Measurements from ENCODE around the gene TXLNA. TPM values are rescaled to one million over a fixed set of nuclear protein-coding genes. Genes with fewer than 3 reads are reported as not detected.

The TXLNA gene
- polyA plus RNA-seq, 6 donors from 2014 or later: 12.0 to 29.8 (median 20.6) TPM

- Mint-ChIP-seq H3K27me3 (no peaks in the 10 kb centered on the region), H3K9me3 (no peaks in the 10 kb centered on the region), H3K4me1 (peaks cover 3 to 12% (median 5%) of the 10 kb centered on the region in 3 donors), H3K27ac (peak overlapping the region in 2 of 6 donors; percentile 67 to 86), H3K4me3 (no peak overlapping the region), H3K36me3 (peaks cover 17 to 29% of the 10 kb centered on the region in 2 donors)
- no peak for DNase-seq
- ATAC-seq (ENCODE audit: low read depth in 2 of 2): no peak
These were observed 12.9 kb downstream of the TXLNA start for GRCh38 chr1:32192220-32192948.

GRCh38 chr1:32194984-32195383 is 15.5 kb downstream of the TXLNA start:
- Mint-ChIP-seq H3K9me3 (no peaks in the 10 kb centered on the region), H3K36me3 (peaks cover 17 to 29% of the 10 kb centered on the region in 2 donors), H3K4me3 (no peak overlapping the region), H3K27ac (no peak overlapping the region), H3K27me3 (no peaks in the 10 kb centered on the region), H3K4me1 (peaks cover 6 to 20% (median 9%) of the 10 kb centered on the region in 3 donors)
- DNase-seq: no peak
- ATAC-seq (ENCODE audit: low read depth in 2 of 2): no peak

GRCh38 chr1:32195531-32195930 is 16.1 kb downstream of the TXLNA start:
- Mint-ChIP-seq H3K4me1 (peaks cover 10 to 26% (median 15%) of the 10 kb centered on the region in 3 donors), H3K36me3 (peaks cover 17 to 29% of the 10 kb centered on the region in 2 donors), H3K27me3 (no peaks in the 10 kb centered on the region), H3K27ac (no peak overlapping the region), H3K4me3 (no peak overlapping the region), H3K9me3 (no peaks in the 10 kb centered on the region)
- DNase-seq: no peak
- no peak for ATAC-seq (ENCODE audit: low read depth in 2 of 2)

- no peaks in the 10 kb centered on the region for H3K27me3 Mint-ChIP-seq
- peaks cover 11 to 27% (median 17%) of the 10 kb centered on the region in 3 donors for H3K4me1 Mint-ChIP-seq
- H3K4me3 Mint-ChIP-seq: peak overlapping the region in 1 of 8 donors; percentile 33
- ATAC-seq (ENCODE audit: low read depth in 2 of 2): no peak
- H3K9me3 Mint-ChIP-seq: no peaks in the 10 kb centered on the region
- peak overlapping the region in 3 of 6 donors; percentile 8 to 94 (median 84) for H3K27ac Mint-ChIP-seq
- DNase-seq: no peak
- H3K36me3 Mint-ChIP-seq: peaks cover 17 to 29% of the 10 kb centered on the region in 2 donors
These were observed 16.7 kb downstream of the TXLNA start for GRCh38 chr1:32195972-32196823.

GRCh38 chr1:32197074-32197473 is 17.6 kb downstream of the TXLNA start:
- DNase-seq (no peak), ATAC-seq (ENCODE audit: low read depth in 2 of 2) (no peak)
- Mint-ChIP-seq H3K4me1 (peaks cover 19 to 35% (median 26%) of the 10 kb centered on the region in 3 donors), H3K27me3 (no peaks in the 10 kb centered on the region), H3K4me3 (peak overlapping the region in 1 of 8 donors; percentile 87), H3K9me3 (no peaks in the 10 kb centered on the region), H3K36me3 (peaks cover 11 to 21% of the 10 kb centered on the region in 2 donors), H3K27ac (peak overlapping the region in 4 of 6 donors; percentile 37 to 85 (median 58))

- no peaks in the 10 kb centered on the region for H3K9me3 Mint-ChIP-seq
- ATAC-seq (ENCODE audit: low read depth in 2 of 2) (no peak), DNase-seq (no peak)
- H3K4me3 Mint-ChIP-seq: peak overlapping the region in 2 of 8 donors; percentile 10 to 87
- H3K27me3 Mint-ChIP-seq: no peaks in the 10 kb centered on the region
- peaks cover 24 to 41% (median 33%) of the 10 kb centered on the region in 3 donors for H3K4me1 Mint-ChIP-seq
- H3K36me3 Mint-ChIP-seq: peaks cover 8 to 16% of the 10 kb centered on the region in 2 donors
- H3K27ac Mint-ChIP-seq: peak overlapping the region in 4 of 6 donors; percentile 50 to 80 (median 58)
These were observed 18.4 kb downstream of the TXLNA start for GRCh38 chr1:32197837-32198236.

- ATAC-seq (ENCODE audit: low read depth in 2 of 2): no peak
- no peak for DNase-seq
- Mint-ChIP-seq H3K27me3 (no peaks in the 10 kb centered on the region), H3K9me3 (no peaks in the 10 kb centered on the region), H3K4me3 (peak overlapping the region in 6 of 8 donors; percentile 1 to 87 (median 58)), H3K4me1 (peaks cover 25 to 41% (median 35%) of the 10 kb centered on the region in 3 donors), H3K36me3 (peaks cover 5 to 11% of the 10 kb centered on the region in 2 donors), H3K27ac (peak overlapping the region in 5 of 6 donors; percentile 33 to 92 (median 55))
These were observed 19.0 kb downstream of the TXLNA start for GRCh38 chr1:32198237-32199042.

GRCh38 chr1:32199043-32199716 is 19.7 kb downstream of the TXLNA start:
- peak overlapping the region in 2 of 6 donors; percentile 70 to 94 for H3K27ac Mint-ChIP-seq
- ATAC-seq (ENCODE audit: low read depth in 2 of 2) (no peak), DNase-seq (no peak)
- peaks cover 2 to 3% of the 10 kb centered on the region in 2 donors for H3K36me3 Mint-ChIP-seq
- H3K27me3 Mint-ChIP-seq: no peaks in the 10 kb centered on the region
- peak overlapping the region in 5 of 8 donors; percentile 47 to 96 (median 87) for H3K4me3 Mint-ChIP-seq
- peaks cover 31 to 42% (median 41%) of the 10 kb centered on the region in 3 donors for H3K4me1 Mint-ChIP-seq
- H3K9me3 Mint-ChIP-seq: no peaks in the 10 kb centered on the region

GRCh38 chr1:32199717-32200072 is 20.2 kb downstream of the TXLNA start:
- H3K36me3 Mint-ChIP-seq: no peaks in the 10 kb centered on the region
- no peaks in the 10 kb centered on the region for H3K9me3 Mint-ChIP-seq
- peaks cover 31 to 45% (median 45%) of the 10 kb centered on the region in 3 donors for H3K4me1 Mint-ChIP-seq
- peak overlapping the region in 7 of 8 donors; percentile 83 to 97 (median 90) for H3K4me3 Mint-ChIP-seq
- ATAC-seq (ENCODE audit: low read depth in 2 of 2) (no peak), DNase-seq (no peak)
- H3K27ac Mint-ChIP-seq: peak overlapping the region; percentile 88 to 98 (median 97)
- H3K27me3 Mint-ChIP-seq: no peaks in the 10 kb centered on the region

GRCh38 chr1:32200226-32201010 is 20.9 kb downstream of the TXLNA start, which contains the start of gene CCDC28B:
Gene CCDC28B, plus strand, starts transcription at chr1:32200595. Its CDS starts 1,341 bp downstream, at chr1:32201936.
- Mint-ChIP-seq H3K4me1 (peaks cover 31 to 52% (median 49%) of the 10 kb centered on the region in 3 donors), H3K27ac (peak within 1 kb of the TSS; percentile 88 to 98 (median 97)), H3K27me3 (no peaks in the 10 kb centered on the region), H3K36me3 (no peaks in the 10 kb centered on the region), H3K9me3 (no peaks in the 10 kb centered on the region), H3K4me3 (peak within 1 kb of the TSS; percentile 83 to 97 (median 90))
- ATAC-seq (ENCODE audit: low read depth in 2 of 2) (peak; percentile 42 to 51), DNase-seq (peak; percentile 66)

GRCh38 chr1:32201011-32201855 is 21.8 kb downstream of the TXLNA start:
- Mint-ChIP-seq H3K36me3 (no peaks in the 10 kb centered on the region), H3K9me3 (no peaks in the 10 kb centered on the region), H3K4me3 (peak overlapping the region; percentile 83 to 97 (median 90)), H3K4me1 (peaks cover 36 to 57% (median 54%) of the 10 kb centered on the region in 3 donors), H3K27ac (peak overlapping the region; percentile 88 to 98 (median 96)), H3K27me3 (no peaks in the 10 kb centered on the region)
- peak; percentile 72 for DNase-seq
- peak; percentile 73 to 76 for ATAC-seq (ENCODE audit: low read depth in 2 of 2)

Measured in naive B cell (primary cell).